Activated CD4-positive, alpha-beta T cell treated with anti-CD3 and anti-CD28 coated beads, Interleukin-2, amount 10 ng/mL, durations not matched to agents 7 days and 5 days (primary cell): ENCODE results near the gene CASS4. TPM values are rescaled to one million over a fixed set of nuclear protein-coding genes. Genes with fewer than 3 reads are reported as not detected.
A peak's percentile ranks its signal among the peaks of the same experiment; 100 is the strongest.

Experiments used
- CTCF ChIA-PET: fragments of 350-600 bp; sonication (Branson Sonifier 250); formaldehyde crosslinking; loops from one replicate; lab custom pipeline; 2021; ENCODE audit warnings: antibody characterized with exemption; lab: Charles Lee
- POLR2A ChIA-PET: fragments of 350-600 bp; sonication (Branson Sonifier 250); formaldehyde crosslinking; loops from one replicate; lab custom pipeline; 2021; ENCODE audit warnings: antibody characterized with exemption; lab: Charles Lee
- DNase-seq: peaks from one replicate; pipeline ENCODE4 v3.0.0-alpha.2; 2020
- H3K27ac Mint-ChIP-seq: one replicate; pipeline ENCODE4 v1.8.0; 2021; ENCODE audit warnings: mild to moderate bottlenecking, moderate library complexity, mixed read lengths
- H3K27me3 Mint-ChIP-seq: one replicate; pipeline ENCODE4 v1.8.0; 2021; ENCODE audit warnings: mixed read lengths
- H3K36me3 Mint-ChIP-seq: one replicate; pipeline ENCODE4 v1.8.0; 2021; ENCODE audit warnings: low read depth, mixed read lengths
- H3K4me1 Mint-ChIP-seq: one replicate; pipeline ENCODE4 v1.8.0; 2021; ENCODE audit warnings: mixed read lengths
- H3K4me3 Mint-ChIP-seq: one replicate; pipeline ENCODE4 v1.8.0; 2021; ENCODE audit warnings: mild to moderate bottlenecking, moderate library complexity, mixed read lengths
- H3K9me3 Mint-ChIP-seq: one replicate; pipeline ENCODE4 v1.8.0; 2021; ENCODE audit warnings: mixed read lengths
- total RNA-seq, 2 experiments: library from RNA; stranded (reverse); gene quantifications; one replicate each; pipeline ENCODE4 v1.2.3, GENCODE V29; 2021

Gene CASS4
- total RNA-seq, 2 experiments from 2014 or later: 8.6 to 9.0 TPM

DNA sequence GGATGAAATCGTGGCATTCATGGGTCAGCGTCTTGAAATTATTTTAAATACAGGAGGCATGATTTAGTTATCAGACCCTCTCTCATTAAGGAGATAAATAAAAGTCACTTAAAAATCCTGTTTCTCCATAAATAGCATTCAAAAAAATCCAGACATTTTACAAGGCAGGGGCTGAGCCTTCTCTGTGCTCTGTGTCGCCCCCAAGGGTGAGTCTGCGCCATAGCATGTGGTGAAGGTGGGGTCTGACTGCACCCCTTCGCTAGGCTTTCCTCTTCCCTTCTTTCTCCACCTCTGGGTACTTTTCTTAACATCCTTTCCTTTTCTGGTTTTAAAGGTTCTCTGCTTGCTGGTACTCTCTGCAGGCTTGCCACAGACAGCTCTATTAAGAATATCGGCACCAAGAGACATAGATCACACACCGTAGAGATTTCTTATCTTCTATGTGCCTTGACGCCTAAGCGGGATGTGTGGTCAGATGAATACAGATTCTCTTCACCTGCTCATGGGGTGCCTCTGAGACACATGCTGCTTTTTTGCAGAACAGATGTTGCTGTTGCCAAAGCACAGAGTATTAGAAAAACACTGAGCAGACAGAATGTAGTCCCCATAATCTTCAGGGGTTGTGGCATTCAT is 92.4 kb downstream of the CASS4 start:
- H3K27ac Mint-ChIP-seq: no peak overlapping the region
- peaks cover 16% of the 10 kb centered on the region for H3K4me1 Mint-ChIP-seq
- no peak overlapping the region for H3K4me3 Mint-ChIP-seq

GRCh38 chr20:56506103-56506502 is 94.0 kb downstream of the CASS4 start:
- POLR2A ChIA-PET: no interaction called here
- H3K9me3 Mint-ChIP-seq: no peaks in the 10 kb centered on the region
- CTCF ChIA-PET: interaction anchor here (1.0 kb wide), 1 partner anchor 111 kb away, joined by 3 read pairs; no protein-coding TSS in a partner anchor

More for the DNA sequence above, 92.4 kb downstream of the CASS4 start:
- ChIA-PET POLR2A (no interaction called here), CTCF (no interaction called here)
- H3K9me3 Mint-ChIP-seq: no peaks in the 10 kb centered on the region
- no peaks in the 10 kb centered on the region for H3K27me3 Mint-ChIP-seq
- H3K36me3 Mint-ChIP-seq: peaks cover 10% of the 10 kb centered on the region
- peak; percentile 26 for DNase-seq

More at GRCh38 chr20:56506103-56506502, 94.0 kb downstream of the CASS4 start:
- H3K27me3 Mint-ChIP-seq: no peaks in the 10 kb centered on the region
- no peak overlapping the region for H3K4me3 Mint-ChIP-seq
- no peak overlapping the region for H3K27ac Mint-ChIP-seq
- DNase-seq: no peak
- H3K4me1 Mint-ChIP-seq: peaks cover 19% of the 10 kb centered on the region
- H3K36me3 Mint-ChIP-seq: peaks cover 10% of the 10 kb centered on the region

Other genes with a start within 250 kb of the CASS4 start
- not detected for gene MC3R, start 163.5 kb upstream of the CASS4 start, total RNA-seq
- 1 to 10 TPM; 8.4 to 9.7 TPM for gene FAM210B, start 53.3 kb upstream of the CASS4 start, total RNA-seq
- 10 to 100 TPM; 73.6 to 83.0 TPM for gene AURKA, start 20.0 kb upstream of the CASS4 start, total RNA-seq
- 10 to 100 TPM; 61.8 to 62.4 TPM for gene CSTF1, start 19.6 kb upstream of the CASS4 start, total RNA-seq
- 100 to 1,000 TPM; 106 to 107 TPM for gene RTF2, start 56.4 kb downstream of the CASS4 start, total RNA-seq
- gene FAM209A, start 112.5 kb downstream of the CASS4 start, total RNA-seq: 1 to 10 TPM; 2.7 to 3.2 TPM
- 1 to 10 TPM in 1 of 2 experiments, under 1 TPM in 1; 0.89 to 1.9 TPM for gene FAM209B, start 121.0 kb downstream of the CASS4 start, total RNA-seq
- not detected for gene TFAP2C, start 217.0 kb downstream of the CASS4 start, total RNA-seq